Uterus (tissue), 4 donors: ENCODE data around the gene CHST13. TPM values are rescaled to one million over a fixed set of nuclear protein-coding genes. Genes with fewer than 3 reads are reported as not detected.

Experiments used
- DNase-seq, 2 donors: peaks; one replicate each; pipeline ENCODE4 v3.0.0-alpha.2; 2019 to 2020
- H3K27ac ChIP-seq, 2 donors: fragments of 200-600 bp; sonication (generic); 1 replicate in 1 of 2; 2 replicates in 1 of 2; pipeline ENCODE4 v1.5.1; 2016 to 2018
- H3K27me3 ChIP-seq, 2 donors: fragments of 200-600 bp; sonication (generic); one replicate each; pipeline ENCODE4 v1.5.1; 2018 to 2019; ENCODE audit warnings: control low read depth in 1 of 2
- H3K36me3 ChIP-seq, 2 donors: fragments of 200-600 bp; sonication (generic); one replicate each; pipeline ENCODE4 v1.5.1; 2019; ENCODE audit warnings: control low read depth in 1 of 2
- H3K4me1 ChIP-seq, 2 donors: fragments of 200-600 bp; sonication (generic); one replicate each; pipeline ENCODE4 v1.5.1; 2018 to 2019; ENCODE audit warnings: control low read depth in 1 of 2
- H3K4me3 ChIP-seq, 2 donors: fragments of 200-600 bp; sonication (generic); 1 replicate in 1 of 2; 2 replicates in 1 of 2; pipeline ENCODE4 v1.5.1; 2018 to 2019; ENCODE audit warnings: mild to moderate bottlenecking in 1 of 2
- H3K9me3 ChIP-seq, 2 donors: fragments of 200-600 bp; sonication (generic); one replicate each; pipeline ENCODE4 v1.5.1; 2019; ENCODE audit warnings: control low read depth in 1 of 2
- POLR2A ChIP-seq, 2 donors: fragments of 450-650 bp; IDR thresholded peaks; one replicate each; pipeline ENCODE4 v1.6.1; 2016; ENCODE audit warnings: antibody characterized with exemption in 2 of 2, mild to moderate bottlenecking in 1 of 2, moderate library complexity in 1 of 2
- intact Hi-C: fragments of 100-400 bp; cut with DNase I; formaldehyde crosslinking; loops from one replicate; pipeline ENCODE4 v1.15.1; 2023; ENCODE audit warnings: low total_unique reads
- total RNA-seq, 4 donors: library from RNA; depleted of rRNA in 3 of 4; stranded (reverse); fragments of >200 nt in 3 of 4; gene quantifications; one replicate each; pipeline versions ENCODE4 v1.1.0 to v1.2.4, GENCODE V29; 2014 to 2023
- TF ChIP-seq, protein P1 (sequence below), 4 experiments: fragments of 200-600 bp in 2 of 4; fragments of 450-650 bp in 2 of 4; sonication (generic) in 2 of 4; IDR thresholded peaks; one replicate each; pipeline ENCODE4 v1.5.1; 2016 to 2019; ENCODE audit warnings: antibody characterized with exemption in 4 of 4, mild to moderate bottlenecking in 2 of 4, moderate library complexity in 1 of 4
- donor health status: DM: yes; HTN: yes; CAD: no.

Gene CHST13
- total RNA-seq, 4 donors from 2014 or later = 0.24 to 0.62 TPM; not detected in 2

DNA sequence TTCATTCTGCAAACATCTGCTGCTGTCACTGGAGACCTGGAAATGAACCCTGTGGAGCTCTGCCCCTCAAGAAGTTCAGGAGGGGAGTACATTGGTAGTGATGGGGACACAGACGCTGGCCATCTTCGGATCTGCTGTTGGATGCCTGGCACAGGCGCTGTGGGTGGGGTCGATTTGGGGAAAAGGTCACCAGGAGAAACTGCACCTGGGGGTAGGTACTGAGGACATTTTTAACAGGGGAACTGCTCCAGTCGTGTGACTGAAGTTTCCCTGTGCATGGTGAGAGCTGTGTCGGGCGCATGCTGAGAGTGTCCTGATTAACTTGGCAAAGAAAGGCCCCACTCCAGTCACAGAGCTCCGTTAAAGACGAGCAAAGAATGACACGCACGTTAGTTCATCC lies 9.8 kb upstream of the CHST13 start:
- no peak overlapping the region for H3K4me3 ChIP-seq
- intact Hi-C loops = no loop called here
- H3K27me3 ChIP-seq = no peaks in the 10 kb centered on the region
- no peaks in the 10 kb centered on the region for H3K9me3 ChIP-seq
- no peaks in the 10 kb centered on the region for H3K36me3 ChIP-seq
- H3K4me1 ChIP-seq = no peaks in the 10 kb centered on the region
- no peak overlapping the region for H3K27ac ChIP-seq
- DNase-seq = no peak
- TF ChIP-seq POLR2A (IDR thresholded peaks at IDR 0.05) = no peak
- TF ChIP-seq, protein P1, sequence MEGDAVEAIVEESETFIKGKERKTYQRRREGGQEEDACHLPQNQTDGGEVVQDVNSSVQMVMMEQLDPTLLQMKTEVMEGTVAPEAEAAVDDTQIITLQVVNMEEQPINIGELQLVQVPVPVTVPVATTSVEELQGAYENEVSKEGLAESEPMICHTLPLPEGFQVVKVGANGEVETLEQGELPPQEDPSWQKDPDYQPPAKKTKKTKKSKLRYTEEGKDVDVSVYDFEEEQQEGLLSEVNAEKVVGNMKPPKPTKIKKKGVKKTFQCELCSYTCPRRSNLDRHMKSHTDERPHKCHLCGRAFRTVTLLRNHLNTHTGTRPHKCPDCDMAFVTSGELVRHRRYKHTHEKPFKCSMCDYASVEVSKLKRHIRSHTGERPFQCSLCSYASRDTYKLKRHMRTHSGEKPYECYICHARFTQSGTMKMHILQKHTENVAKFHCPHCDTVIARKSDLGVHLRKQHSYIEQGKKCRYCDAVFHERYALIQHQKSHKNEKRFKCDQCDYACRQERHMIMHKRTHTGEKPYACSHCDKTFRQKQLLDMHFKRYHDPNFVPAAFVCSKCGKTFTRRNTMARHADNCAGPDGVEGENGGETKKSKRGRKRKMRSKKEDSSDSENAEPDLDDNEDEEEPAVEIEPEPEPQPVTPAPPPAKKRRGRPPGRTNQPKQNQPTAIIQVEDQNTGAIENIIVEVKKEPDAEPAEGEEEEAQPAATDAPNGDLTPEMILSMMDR (IDR thresholded peaks at IDR 0.05) = no peak

DNA sequence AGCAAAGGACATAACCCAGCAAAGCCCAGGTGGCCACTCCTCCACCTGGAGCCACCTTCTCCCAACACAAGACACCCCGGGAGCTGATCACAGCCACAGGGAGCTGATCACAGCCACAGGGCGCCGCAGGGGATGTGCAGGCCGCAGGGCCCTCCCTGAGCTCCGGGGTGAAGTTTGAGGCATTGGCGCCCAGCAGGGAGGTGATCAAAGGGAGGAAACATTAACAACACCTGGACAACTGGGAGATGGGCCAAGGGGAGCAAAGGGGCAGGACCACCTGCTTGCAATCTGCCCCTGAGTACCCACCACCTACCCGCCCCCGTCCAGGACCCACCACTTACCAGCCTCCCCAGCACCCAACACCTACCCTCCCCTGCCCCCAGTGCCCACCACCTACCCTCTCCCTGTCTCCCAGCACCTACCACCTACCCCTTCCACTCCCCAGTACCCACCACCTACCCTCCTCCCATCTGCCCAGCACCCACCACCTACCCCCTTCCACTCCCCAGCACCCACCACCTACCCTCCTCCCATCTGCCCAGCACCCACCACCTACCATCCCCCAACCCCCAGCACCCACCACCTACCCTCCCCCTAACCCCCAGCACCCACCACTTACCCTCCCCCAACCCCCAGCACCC lies 8.8 kb upstream of the CHST13 start:
- no peaks in the 10 kb centered on the region for H3K9me3 ChIP-seq
- DNase-seq = no peak

DNA sequence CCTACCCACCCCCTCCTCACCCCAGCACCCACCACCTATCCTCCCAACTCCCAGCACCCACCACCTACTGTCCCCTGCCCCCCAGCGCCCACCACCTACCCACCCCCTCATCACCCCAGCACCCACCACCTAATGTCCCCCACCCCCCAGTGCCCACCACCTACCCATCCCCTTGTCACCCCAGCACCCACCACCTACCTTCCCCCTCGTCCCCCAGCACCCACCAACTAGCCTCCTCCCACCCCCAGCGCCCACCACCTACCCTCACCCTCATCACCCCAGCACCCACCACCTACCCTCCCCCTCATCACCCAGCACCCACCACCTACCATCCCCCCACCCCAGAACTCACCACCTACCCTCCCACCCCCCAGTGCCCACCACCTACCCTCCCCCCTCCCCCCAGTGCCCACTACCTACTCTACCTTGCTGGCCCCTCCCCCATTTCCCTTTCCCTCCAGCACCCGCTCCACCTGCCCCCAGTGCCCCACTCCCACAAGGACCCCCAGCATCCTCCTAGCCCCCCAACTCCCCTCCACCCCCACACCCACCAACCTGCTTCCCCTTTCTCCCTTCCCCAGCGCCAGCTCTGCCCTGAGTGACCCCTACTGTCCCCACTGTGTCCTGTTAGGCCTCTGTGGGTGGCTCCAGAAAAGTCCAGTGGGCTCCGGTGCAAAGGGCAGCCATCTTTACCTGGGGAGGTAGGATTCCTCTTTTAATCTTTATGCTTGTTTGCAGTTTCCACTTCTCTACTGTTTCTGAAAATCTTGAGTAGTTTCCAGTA lies 7.6 kb upstream of the CHST13 start:
- H3K36me3 ChIP-seq = no peaks in the 10 kb centered on the region
- H3K27ac ChIP-seq = no peak overlapping the region
- intact Hi-C loops = no loop called here
- TF ChIP-seq, protein P1 (IDR thresholded peaks at IDR 0.05) = no peak
- no peak for TF ChIP-seq POLR2A (IDR thresholded peaks at IDR 0.05)
- DNase-seq = no peak
- no peaks in the 10 kb centered on the region for H3K9me3 ChIP-seq
- H3K4me1 ChIP-seq = no peaks in the 10 kb centered on the region
- no peaks in the 10 kb centered on the region for H3K27me3 ChIP-seq
- no peak overlapping the region for H3K4me3 ChIP-seq

More for the DNA sequence above, 8.8 kb upstream of the CHST13 start:
- no peak overlapping the region for H3K27ac ChIP-seq
- no peak overlapping the region for H3K4me3 ChIP-seq
- TF ChIP-seq, protein P1 (IDR thresholded peaks at IDR 0.05) = no peak
- no peak for TF ChIP-seq POLR2A (IDR thresholded peaks at IDR 0.05)
- no peaks in the 10 kb centered on the region for H3K36me3 ChIP-seq
- H3K4me1 ChIP-seq = no peaks in the 10 kb centered on the region
- H3K27me3 ChIP-seq = no peaks in the 10 kb centered on the region
- intact Hi-C loops = no loop called here

DNA sequence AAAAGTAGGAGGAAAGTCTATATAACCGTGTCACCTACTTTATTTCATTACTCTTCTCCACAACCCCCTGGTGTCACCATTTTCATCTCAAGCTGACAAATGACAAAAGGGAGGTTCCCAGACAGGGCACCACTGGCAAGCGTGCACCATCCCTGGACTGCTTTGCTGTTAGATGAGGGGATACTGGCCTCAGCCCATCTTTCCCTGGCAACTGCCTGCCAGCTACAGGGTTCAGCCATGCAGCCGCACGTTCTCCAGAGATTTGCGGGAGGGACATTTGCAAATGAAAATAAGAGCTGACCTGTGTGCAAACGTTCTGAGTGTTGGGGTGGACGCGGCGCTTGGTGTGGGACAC lies 7.0 kb upstream of the CHST13 start:
- Histone ChIP-seq H3K9me3 (no peaks in the 10 kb centered on the region), H3K4me1 (no peaks in the 10 kb centered on the region), H3K27me3 (no peaks in the 10 kb centered on the region), H3K4me3 (no peak overlapping the region), H3K27ac (no peak overlapping the region), H3K36me3 (no peaks in the 10 kb centered on the region)
- intact Hi-C loops = no loop called here
- no peak for DNase-seq
- TF ChIP-seq, protein P1 (IDR thresholded peaks at IDR 0.05) = no peak
- TF ChIP-seq POLR2A (IDR thresholded peaks at IDR 0.05) = no peak

DNA sequence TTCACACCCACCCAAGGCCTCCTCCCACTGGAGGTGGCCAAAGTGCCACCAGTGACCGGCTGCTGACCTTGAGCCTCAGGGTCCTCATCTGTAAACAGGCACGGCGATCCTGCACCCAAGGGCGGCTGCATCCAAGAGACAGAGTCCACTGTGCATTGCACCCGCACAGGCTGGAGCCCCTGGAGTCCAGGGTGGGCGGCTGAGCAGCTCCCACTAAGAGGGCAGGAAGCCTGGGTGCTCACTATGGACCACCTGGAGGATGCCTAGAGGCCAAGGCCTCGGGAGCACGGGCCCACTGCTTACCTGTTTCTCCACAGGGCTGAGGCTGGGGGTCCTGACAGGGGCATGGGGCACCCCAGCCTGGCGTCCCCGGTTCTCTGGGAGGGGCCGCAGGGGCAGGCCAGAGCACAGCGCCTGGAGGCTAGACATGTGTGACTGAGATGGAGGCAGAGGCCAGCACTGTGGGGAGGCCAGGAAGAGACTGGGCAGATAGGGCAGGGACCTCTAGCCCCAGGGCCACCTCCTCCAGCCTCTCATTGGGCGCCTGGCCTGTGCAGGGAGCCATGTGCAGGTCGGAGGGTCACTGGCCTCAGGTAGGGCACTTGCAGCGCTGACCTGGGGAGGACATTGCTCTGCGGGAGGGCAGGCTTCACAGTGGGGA lies 6.5 kb upstream of the CHST13 start, which contains the start of gene UROC1:
Gene UROC1, minus strand, starts transcription at position 483 of the 661 bp plus-strand sequence. Its CDS starts 54 bp downstream, at position 429.
- H3K4me1 ChIP-seq = no peaks in the 10 kb centered on the region
- intact Hi-C loops = no loop called here
- H3K27ac ChIP-seq = no peak within 1 kb of the TSS
- DNase-seq = no peak
- no peaks in the 10 kb centered on the region for H3K27me3 ChIP-seq
- H3K9me3 ChIP-seq = no peaks in the 10 kb centered on the region
- no peaks in the 10 kb centered on the region for H3K36me3 ChIP-seq
- no peak for TF ChIP-seq POLR2A (IDR thresholded peaks at IDR 0.05)
- TF ChIP-seq, protein P1 (IDR thresholded peaks at IDR 0.05) = no peak
- H3K4me3 ChIP-seq = no peak within 1 kb of the TSS
